Prostate gland (tissue), 2 donors: ENCODE data around the gene MB21D2.

ENCODE experiments used
- CTCF ChIP-seq, 4 experiments: fragments of 200-600 bp in 2 of 4; fragments of 450-650 bp in 2 of 4; sonication (generic) in 2 of 4; IDR thresholded peaks; 1 replicate in 3 of 4; 2 replicates in 1 of 4; pipeline ENCODE4 v1.5.1; 2016 to 2019; ENCODE audit warnings: antibody characterized with exemption in 4 of 4, mild to moderate bottlenecking in 2 of 4, moderate library complexity in 2 of 4
- POLR2A ChIP-seq: fragments of 450-650 bp; IDR thresholded peaks from one replicate; pipeline ENCODE4 v1.6.1; 2016; ENCODE audit warnings: antibody characterized with exemption, mild to moderate bottlenecking
- POLR2AphosphoS5 ChIP-seq: sonication (generic); formaldehyde crosslinking; IDR thresholded peaks from one replicate; pipeline ENCODE4 v1.6.1; 2017; ENCODE audit warnings: antibody characterized with exemption

DNA sequence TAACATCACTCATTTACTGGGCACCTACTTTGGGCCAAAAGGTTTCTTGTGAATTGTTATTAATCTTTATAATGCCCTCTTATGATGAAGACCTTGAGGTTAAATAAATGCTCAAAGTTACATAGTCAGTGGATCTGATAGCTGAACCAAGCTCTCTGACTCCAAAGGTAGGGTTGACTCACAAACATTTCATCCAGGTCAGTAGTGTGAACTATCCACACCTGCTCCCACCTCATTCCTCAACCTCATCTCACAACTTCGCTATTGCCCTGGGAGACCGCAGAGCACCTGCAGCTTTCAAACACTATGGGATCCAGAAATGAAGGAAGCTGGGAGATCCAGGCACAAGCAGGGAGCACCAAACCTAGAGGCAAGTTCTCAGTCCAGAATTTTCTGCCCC is 96.5 kb downstream of the MB21D2 start:
- TF ChIP-seq CTCF (IDR thresholded peaks at IDR 0.05) (no peak), POLR2A (no peak), POLR2AphosphoS5 (no peak)
